Measurements from ENCODE around the gene FGFRL1.

Gene FGFRL1

GRCh38 chr4:1036976-1037810 is 25.8 kb downstream of the FGFRL1 start:
- no peak for DNase-seq

DNA sequence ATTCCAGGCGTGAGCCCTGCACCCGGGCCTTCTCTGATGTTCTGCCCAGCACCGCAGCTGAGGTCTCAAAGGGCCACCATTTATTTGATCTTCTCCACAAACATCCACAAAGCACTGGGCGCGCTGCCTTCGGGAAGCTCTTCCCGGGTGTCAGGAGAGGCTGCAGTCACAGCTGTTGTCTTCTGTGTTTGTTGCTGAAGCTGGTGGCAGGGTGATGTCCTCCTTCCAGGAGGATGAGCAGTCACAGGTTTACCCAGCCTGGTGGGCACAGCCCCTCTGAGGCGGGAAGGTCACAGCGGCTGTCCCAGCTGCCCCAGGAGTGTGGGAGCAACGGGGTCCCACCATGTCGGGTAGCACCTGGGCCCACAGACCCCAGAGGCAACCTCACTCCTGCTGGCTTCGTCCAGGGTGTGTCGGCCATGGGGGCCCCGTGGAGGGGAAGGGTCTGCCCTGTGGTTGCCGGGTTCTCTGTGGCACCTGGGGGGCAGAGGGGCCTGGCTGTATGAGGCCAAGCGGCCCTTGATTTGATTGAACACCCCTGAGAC is 27.6 kb downstream of the FGFRL1 start:
- DNase-seq: no peak

DNA sequence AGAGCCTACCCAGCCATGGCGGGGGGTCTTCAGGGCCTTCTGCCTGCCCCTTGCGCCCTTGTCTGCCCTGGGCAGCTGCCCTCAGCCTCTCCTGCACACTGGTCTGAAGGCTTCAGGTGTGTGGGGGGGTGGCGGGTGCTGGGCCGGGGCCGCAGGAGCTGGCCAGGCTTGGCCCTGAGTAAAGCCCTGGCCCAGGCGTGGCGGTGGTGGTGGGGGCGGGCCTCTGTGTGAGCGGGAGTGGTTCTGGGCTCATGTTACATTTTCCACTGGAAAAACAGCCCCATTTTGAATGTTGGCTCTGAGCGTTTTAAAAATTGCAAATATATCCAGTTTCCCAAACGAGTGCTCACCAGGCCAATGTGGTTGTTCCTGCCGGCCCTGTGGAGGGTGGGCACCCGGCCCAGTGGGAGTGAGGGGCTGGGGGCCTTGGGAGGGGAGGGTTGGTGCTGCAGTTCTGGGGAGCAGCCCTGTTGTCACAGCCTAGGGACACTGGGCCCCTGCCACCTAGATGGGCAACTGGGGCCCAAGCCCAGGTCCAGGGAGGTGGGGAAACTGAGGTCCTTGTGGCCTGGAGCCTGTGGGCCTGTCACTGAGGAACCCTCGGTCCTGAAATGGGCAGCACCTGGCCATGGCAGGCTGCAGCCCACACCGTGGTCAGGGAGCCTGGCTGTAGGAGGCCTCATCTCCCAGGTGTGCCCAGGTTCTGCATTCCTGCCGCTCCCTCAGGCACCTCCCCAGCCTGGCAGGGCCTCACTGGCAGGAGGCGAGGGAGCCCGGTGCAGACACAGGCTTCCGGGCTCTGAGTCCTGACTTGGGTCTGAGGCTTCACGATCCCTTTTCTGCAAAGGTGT is 28.3 kb downstream of the FGFRL1 start:
- no peak for DNase-seq

DNA sequence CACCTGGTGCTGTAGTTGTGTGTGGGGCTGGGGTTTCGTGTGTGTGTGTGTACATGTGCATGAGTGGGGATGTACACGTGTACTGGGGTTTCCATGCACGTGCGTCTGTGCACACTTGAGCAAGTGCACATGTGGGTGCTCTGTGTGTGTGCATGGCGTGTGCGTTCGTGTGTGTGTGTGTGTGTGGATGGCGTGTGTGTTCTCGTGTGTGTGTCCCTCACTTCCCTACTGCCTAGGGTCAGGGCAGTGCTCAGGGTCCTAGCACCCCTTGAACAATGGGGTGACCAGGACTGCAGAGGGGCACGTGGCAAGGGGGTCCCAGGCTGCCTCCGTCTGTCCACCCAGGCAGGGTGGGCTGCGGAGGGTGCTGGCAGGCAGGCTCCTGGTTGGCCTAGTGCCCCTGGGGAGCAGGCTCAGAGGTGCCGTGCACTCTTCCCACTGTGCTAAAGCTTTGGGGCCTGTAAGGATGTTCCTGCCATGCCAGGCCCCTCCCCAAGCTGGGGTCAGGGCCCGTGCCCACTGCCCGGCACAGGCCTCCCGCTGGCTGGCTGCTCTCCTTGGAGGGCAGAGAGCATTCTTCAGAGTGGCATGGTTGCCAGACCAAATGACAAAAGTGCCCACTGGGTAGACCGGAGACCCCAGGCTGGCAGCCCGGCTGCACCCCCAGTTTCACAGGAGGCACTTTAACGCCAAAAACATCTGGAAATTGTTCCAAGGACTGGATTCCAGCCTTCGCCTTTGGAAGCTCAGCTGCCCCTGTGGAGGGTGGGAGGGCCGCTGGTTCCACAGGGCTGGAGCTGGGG is 29.1 kb downstream of the FGFRL1 start:
- no peak for DNase-seq

GRCh38 chr4:1041147-1041935 is 29.9 kb downstream of the FGFRL1 start:
- DNase-seq: peak in 16 of 58 donors; percentile 15 to 62 (median 32)

DNA sequence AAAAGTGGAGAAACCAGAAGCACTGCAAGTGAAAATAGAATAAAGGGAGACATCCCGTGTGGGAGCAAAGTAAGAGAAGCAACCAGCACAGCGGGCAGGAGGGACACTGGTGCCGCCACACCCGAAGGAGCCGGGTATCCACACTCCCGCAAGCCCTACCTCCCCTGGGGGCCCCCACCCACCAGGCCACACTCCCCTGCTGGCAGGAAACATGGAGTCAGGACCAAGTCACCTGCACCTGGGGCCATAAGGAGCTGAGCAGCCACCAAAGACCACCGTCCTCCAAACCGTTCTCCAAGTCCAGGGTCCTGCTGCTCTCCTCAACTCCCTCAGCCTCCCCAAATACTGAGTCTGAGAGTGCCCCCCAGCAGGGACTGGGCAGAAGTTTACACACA is 30.5 kb downstream of the FGFRL1 start:
- no peak for DNase-seq

DNA sequence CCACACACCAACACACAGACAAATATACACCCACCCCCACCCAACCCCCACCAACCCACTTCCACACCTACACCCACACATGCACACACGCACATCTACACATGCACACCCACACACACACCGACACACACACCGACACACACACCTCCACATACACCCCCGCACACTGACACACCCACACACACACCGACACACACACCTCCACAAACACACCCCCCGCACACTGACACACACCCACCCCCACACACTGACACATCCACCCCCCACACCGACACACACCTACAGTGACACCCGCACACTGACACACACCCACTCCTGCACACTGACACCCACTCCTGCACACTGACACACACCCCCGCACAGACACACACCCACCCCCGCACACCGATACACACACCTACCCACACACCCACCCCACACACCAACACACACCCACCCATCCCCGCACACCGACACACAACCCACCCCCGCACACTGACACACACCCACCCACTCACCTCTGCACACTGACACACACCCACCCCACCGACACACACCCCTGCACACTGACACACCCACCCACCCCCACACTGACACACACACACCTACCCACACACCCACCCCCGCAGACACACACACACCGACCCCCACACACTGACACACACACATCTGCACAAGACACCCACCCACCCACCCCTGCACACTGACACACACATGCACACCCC is 31.1 kb downstream of the FGFRL1 start:
- DNase-seq: peak in 1 of 58 donors; percentile 60

GRCh38 chr4:1043162-1043561 is 31.7 kb downstream of the FGFRL1 start:
- DNase-seq: no peak

GRCh38 chr4:1043651-1044468 is 32.4 kb downstream of the FGFRL1 start:
- peak in 44 of 58 donors; percentile 18 to 93 (median 54) for DNase-seq

DNA sequence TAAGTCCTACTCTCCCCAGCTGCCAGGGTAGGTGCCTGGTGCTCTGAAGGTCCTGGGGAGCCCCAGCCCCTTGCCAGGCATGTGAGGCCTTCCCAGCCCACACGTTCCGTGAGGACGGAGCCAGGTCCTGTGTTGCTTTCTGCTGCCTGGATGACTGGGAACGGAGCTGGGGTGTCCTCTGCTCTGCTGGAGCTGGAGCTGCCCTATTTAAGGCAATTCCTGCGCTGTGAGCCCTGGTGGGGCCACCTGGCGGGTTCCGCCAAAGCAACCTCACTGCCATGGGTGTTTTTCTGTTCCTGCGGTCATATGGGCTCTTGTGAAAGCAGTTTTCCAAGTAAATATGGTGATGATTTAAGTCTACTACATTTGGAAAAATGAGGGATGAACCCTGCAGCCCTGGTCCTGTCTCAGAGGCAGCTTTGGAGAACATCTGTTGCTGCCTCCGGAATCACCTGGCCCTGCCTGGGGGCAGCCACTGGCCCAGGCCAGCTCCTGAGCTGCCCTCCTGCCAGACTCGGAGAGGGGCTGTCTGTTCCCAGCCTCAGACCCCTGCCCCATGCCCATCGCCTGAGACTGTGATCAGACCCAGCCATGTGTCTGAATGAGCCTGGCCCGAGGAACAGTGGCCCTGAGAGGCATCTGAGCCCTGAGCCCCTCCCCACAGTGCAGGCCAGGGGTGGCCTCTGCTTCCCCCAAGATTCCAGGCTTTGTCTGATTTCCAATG is 33.2 kb downstream of the FGFRL1 start:
- DNase-seq: no peak

DNA sequence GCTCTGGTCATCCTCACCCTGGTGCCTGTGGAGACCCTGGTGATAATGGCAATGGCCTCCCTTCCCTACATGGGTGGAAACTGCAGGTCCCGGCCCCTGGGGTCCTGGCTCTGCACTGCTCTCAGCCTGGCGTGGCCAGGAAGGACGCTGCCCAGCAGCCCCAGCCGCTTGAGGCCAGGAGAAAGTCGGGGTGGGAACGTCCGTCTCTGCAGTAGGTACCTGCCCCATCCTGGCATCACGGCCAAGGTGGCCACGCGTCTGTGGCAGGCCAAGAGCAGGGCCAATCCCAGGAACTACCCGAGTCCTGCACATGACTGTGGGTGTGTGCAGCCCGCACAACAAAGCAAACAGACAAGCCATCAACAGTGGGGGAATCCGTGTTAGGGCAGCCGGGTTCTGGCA is 33.8 kb downstream of the FGFRL1 start:
- peak in 1 of 58 donors; percentile 58 for DNase-seq

DNA sequence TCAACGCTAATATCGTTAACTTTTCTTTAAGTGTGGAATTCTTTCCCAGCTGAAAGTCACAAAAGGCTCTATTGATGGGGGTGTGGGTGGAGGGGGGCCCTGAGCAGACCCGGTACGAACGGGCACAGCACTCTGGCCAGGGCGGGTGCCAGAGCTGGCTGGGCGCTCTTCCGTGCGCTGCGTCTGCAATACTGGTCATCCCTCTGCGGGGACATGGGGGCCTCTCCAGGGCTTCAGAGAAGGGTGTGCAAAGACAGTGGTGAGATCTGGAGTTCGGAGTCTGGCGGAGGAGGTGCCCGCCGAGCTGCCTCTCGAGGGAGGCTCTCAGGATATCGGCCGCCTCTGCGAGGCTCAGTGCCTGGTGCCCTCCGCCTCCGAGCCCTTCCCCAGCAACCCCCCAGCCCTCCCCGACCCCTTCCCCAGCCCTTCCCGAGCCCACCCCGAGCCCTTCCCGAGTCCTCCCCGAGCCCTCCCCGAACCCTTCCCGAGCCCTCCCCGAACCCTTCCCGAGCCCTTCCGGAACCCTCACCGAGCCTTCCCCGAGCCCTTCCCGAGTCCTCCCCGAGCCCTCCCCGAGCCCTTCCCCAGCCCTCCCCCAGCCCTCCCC is 34.3 kb downstream of the FGFRL1 start:
- peak in 9 of 58 donors; percentile 29 to 61 (median 46) for DNase-seq

DNA sequence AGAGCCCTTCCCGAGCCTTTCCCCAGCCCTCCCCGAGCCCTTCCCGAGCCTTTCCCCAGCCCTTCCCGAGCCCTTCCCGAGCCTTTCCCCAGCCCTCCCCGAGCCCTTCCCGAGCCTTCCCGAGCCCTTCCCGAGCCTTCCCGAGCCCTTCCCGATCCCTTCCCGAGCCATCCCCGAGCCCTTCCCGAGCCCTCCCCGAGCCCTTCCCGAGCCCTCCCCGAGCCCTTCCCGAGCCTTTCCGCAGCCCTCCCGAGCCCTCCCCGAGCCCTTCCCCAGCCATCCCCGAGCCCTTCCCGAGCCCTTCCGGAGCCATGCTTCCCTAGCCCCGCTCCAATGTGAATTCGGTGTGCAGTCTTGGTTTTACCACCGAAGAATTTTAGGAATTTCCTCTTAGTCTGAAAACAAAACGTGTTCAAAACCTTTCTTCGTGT is 35.2 kb downstream of the FGFRL1 start:
- DNase-seq: peak in 47 of 58 donors; percentile 25 to 87 (median 58)

- DNase-seq: peak in 1 of 58 donors; percentile 25
These were observed 35.9 kb downstream of the FGFRL1 start for GRCh38 chr4:1047106-1047975.

- DNase-seq: no peak
These were observed 36.7 kb downstream of the FGFRL1 start for GRCh38 chr4:1047976-1048772.

Measured in anterior cingulate cortex (tissue), 58 donors.